VCaP (cell line): ENCODE measurements around the gene STARD10.
"Not testable (repeated sequence)": the region's sequence is repeated elsewhere in the genome, so short reads cannot be mapped to it uniquely, and the experiment has no call there.

Experiments
- H3K27ac ChIP-seq: fragments of 450-650 bp; 2 replicates; pipeline ENCODE4 v1.5.1; 2017
- CTCF ChIP-seq: fragments of 450-650 bp; conservative IDR thresholded peaks from 2 replicates; pipeline ENCODE4 v1.5.1; 2017; ENCODE audit warnings: mild to moderate bottlenecking, moderate library complexity

Gene STARD10

GRCh38 chr11:72793076-72793424 is 797 bp downstream of the STARD10 start:
- H3K27ac ChIP-seq, result peak overlapping the region; percentile 89
- no peak for TF ChIP-seq CTCF

- H3K27ac ChIP-seq, result no peak overlapping the region
- TF ChIP-seq CTCF, result no peak
Measured at GRCh38 chr11:72792437-72793021, 1.3 kb downstream of the STARD10 start.

GRCh38 chr11:72791228-72791627 is 2.6 kb downstream of the STARD10 start:
- not testable (repeated sequence) for H3K27ac ChIP-seq

GRCh38 chr11:72789493-72790131 is 4.2 kb downstream of the STARD10 start:
- no peak overlapping the region for H3K27ac ChIP-seq
- no peak for TF ChIP-seq CTCF

GRCh38 chr11:72788241-72788640 is 5.6 kb downstream of the STARD10 start:
- TF ChIP-seq CTCF, result no peak
- no peak overlapping the region for H3K27ac ChIP-seq

GRCh38 chr11:72787216-72788104 is 6.4 kb downstream of the STARD10 start:
- H3K27ac ChIP-seq, result peak overlapping the region; percentile 32; the same call in 1 of the 2 replicates
- TF ChIP-seq CTCF, result no peak

GRCh38 chr11:72786305-72787215 is 7.3 kb downstream of the STARD10 start:
- no peak for TF ChIP-seq CTCF
- peak overlapping the region; percentile 32 for H3K27ac ChIP-seq
